ENCODE measurements around the gene SHE.

DNA sequence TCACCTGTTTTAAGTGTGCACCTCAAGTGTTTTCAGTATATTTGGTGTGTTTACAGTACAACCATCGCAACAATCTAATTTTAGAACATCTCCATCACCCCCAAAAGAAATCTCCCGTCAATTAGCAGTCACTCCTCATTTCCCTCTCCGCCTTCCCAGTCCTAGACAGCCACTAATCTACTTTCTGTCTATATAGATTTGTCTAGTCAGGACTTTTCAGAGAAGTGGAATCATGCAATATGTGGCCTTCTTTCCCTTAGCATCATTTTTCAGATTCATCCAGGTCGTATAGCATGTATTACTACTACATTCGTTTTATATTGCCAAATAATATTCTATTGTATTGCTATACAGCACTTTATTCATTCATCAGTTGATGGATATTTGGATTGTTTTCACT lies 1.7 kb upstream of the SHE start:
- TF ChIP-seq CTCF (IDR thresholded peaks at IDR 0.05; ENCODE audit: insufficient read depth, low read length, poor library complexity, severe bottlenecking): no peak
- TF ChIP-seq EZH2phosphoT487 (conservative IDR thresholded peaks at IDR 0.05; ENCODE audit: low read length): no peak
